ENCODE measurements around the gene MAST4.

DNA sequence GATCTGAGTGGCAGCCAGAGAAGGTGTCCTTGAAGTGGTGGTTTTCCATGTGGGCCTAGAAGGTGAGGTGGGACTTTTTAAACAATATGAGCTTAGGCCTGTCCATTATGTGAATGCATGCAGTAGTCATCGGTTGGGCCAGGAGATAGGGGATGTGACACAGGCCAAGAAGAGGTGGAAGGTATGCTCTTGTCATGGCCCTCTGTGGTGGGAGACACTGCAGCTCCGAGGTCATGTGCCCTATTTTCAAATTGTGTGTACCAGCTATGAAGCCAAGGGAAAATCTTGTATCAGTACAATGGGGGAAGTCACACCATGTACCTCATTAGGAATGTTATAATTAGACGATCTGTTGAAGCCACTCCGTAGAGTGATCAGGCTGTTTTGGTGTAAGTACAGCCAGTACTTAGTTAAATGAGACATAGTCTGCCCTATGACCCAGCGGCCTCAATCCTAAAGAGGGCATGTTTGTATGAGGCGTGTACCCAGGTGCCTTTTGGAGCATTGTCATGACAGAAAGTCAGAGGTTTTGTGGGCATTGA is 280.1 kb downstream of the MAST4 start:
- TF ChIP-seq, protein P1, sequence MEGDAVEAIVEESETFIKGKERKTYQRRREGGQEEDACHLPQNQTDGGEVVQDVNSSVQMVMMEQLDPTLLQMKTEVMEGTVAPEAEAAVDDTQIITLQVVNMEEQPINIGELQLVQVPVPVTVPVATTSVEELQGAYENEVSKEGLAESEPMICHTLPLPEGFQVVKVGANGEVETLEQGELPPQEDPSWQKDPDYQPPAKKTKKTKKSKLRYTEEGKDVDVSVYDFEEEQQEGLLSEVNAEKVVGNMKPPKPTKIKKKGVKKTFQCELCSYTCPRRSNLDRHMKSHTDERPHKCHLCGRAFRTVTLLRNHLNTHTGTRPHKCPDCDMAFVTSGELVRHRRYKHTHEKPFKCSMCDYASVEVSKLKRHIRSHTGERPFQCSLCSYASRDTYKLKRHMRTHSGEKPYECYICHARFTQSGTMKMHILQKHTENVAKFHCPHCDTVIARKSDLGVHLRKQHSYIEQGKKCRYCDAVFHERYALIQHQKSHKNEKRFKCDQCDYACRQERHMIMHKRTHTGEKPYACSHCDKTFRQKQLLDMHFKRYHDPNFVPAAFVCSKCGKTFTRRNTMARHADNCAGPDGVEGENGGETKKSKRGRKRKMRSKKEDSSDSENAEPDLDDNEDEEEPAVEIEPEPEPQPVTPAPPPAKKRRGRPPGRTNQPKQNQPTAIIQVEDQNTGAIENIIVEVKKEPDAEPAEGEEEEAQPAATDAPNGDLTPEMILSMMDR (IDR thresholded peaks at IDR 0.05; ENCODE audit: insufficient read depth, low read depth, low read length): no peak
- TF ChIP-seq EZH2 (IDR thresholded peaks at IDR 0.05; ENCODE audit: insufficient read depth, low read length): no peak
